Naive B cell (primary cell): ENCODE results near the gene KCNE2. TPM values are rescaled to one million over a fixed set of nuclear protein-coding genes. Genes with fewer than 3 reads are reported as not detected.
"Not testable (repeated sequence)": the region's sequence is repeated elsewhere in the genome, so short reads cannot be mapped to it uniquely, and the experiment has no call there.

Experiments
- ATAC-seq, 2 donors: fragments of 150-1000 bp; cut with Tn5 transposase; 2 replicates each; pipeline ENCODE4 v1.10.0; 2021; ENCODE audit warnings: low read depth in 2 of 2, mild to moderate bottlenecking in 2 of 2, moderate library complexity in 2 of 2
- DNase-seq: peaks from one replicate; pipeline ENCODE4 v3.0.0; 2022
- H3K27ac Mint-ChIP-seq, 6 donors: one replicate each; pipeline ENCODE4 v1.8.0; 2020 to 2022; ENCODE audit warnings: mild to moderate bottlenecking in 6 of 6, mixed read lengths in 6 of 6, moderate library complexity in 5 of 6, inconsistent platforms in 2 of 6
- H3K27me3 Mint-ChIP-seq, 3 donors: one replicate each; pipeline ENCODE4 v1.8.0; 2021 to 2022; ENCODE audit warnings: mixed read lengths in 3 of 3, mild to moderate bottlenecking in 1 of 3
- H3K36me3 Mint-ChIP-seq, 2 donors: one replicate each; pipeline ENCODE4 v1.8.0; 2020 to 2022; ENCODE audit warnings: mixed read lengths in 2 of 2, inconsistent platforms in 1 of 2, mild to moderate bottlenecking in 1 of 2
- H3K4me1 Mint-ChIP-seq, 3 donors: one replicate each; pipeline ENCODE4 v1.8.0; 2020 to 2022; ENCODE audit warnings: mixed read lengths in 3 of 3, inconsistent platforms in 1 of 3, mild to moderate bottlenecking in 1 of 3, moderate library complexity in 1 of 3
- H3K4me3 Mint-ChIP-seq, 8 donors: one replicate each; pipeline ENCODE4 v1.8.0; 2020 to 2022; ENCODE audit warnings: mild to moderate bottlenecking in 8 of 8, mixed read lengths in 8 of 8, moderate library complexity in 8 of 8, inconsistent platforms in 2 of 8
- H3K9me3 Mint-ChIP-seq, 7 donors: one replicate each; pipeline ENCODE4 v1.8.0; 2020 to 2022; ENCODE audit warnings: mixed read lengths in 7 of 7, mild to moderate bottlenecking in 5 of 7, inconsistent platforms in 2 of 7, moderate library complexity in 1 of 7
- polyA plus RNA-seq, 6 donors: library from polyadenylated mRNA; unstranded; fragments of 300-500 nt; fragmentation: Illumina TruSeq; gene quantifications; one replicate each; pipeline ENCODE4 v1.2.3, GENCODE V29; 2021; ENCODE audit warnings: low read depth in 6 of 6

The KCNE2 gene
- polyA plus RNA-seq, 6 donors from 2014 or later: 0.35 TPM; not detected in 5

GRCh38 chr21:34360488-34361241, 3.1 kb upstream of the KCNE2 start:
- H3K27me3 Mint-ChIP-seq: peaks cover 6 to 31% (median 27%) of the 10 kb centered on the region in 3 donors
- no peak for DNase-seq

GRCh38 chr21:34362136-34362444, 1.7 kb upstream of the KCNE2 start:
- H3K4me3 Mint-ChIP-seq: peak overlapping the region in 1 of 8 donors; percentile 2

More at GRCh38 chr21:34360488-34361241, 3.1 kb upstream of the KCNE2 start:
- no peak overlapping the region for H3K27ac Mint-ChIP-seq
- H3K36me3 Mint-ChIP-seq: peaks cover 9 to 11% of the 10 kb centered on the region in 2 donors
- peak in 1 of 2 donors; percentile 32 for ATAC-seq
- peaks cover 4 to 8% (median 7%) of the 10 kb centered on the region in 3 donors for H3K4me1 Mint-ChIP-seq
- H3K9me3 Mint-ChIP-seq: peaks cover 2 to 25% (median 5%) of the 10 kb centered on the region in 7 donors
- no peak overlapping the region for H3K4me3 Mint-ChIP-seq

DNA sequence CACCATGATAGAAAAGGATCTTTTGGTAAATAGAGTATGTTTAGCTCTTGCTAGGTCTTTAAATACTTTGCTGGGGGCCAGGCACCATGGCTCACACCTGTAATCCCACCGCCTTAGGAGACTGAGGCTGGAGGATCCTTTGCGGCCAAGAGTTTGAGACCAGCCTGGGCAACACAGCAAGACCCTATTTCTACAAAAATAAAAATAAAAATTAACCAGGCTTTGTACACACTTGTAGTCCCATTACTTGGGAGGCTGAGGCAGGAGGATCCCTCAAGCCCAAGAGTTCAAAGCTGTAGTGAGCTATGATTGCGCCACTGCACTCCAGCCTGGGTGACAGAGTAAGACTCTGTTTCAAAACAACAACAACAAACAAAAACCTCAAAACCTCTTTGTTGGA, 1.1 kb upstream of the KCNE2 start:
- Mint-ChIP-seq H3K36me3 (peaks cover 8 to 9% of the 10 kb centered on the region in 2 donors), H3K27ac (no peak overlapping the region)

More at GRCh38 chr21:34362136-34362444, 1.7 kb upstream of the KCNE2 start:
- Mint-ChIP-seq H3K27me3 (peaks cover 5 to 23% (median 12%) of the 10 kb centered on the region in 3 donors), H3K27ac (no peak overlapping the region), H3K36me3 (peaks cover 8 to 9% of the 10 kb centered on the region in 2 donors), H3K9me3 (peaks cover 2 to 21% (median 5%) of the 10 kb centered on the region in 7 donors), H3K4me1 (peaks cover 4 to 8% (median 7%) of the 10 kb centered on the region in 3 donors)
- no peak for ATAC-seq
- DNase-seq: no peak

GRCh38 chr21:34364921-34365320, 1.1 kb downstream of the KCNE2 start:
- H3K27me3 Mint-ChIP-seq: peaks cover 12 to 24% (median 20%) of the 10 kb centered on the region in 3 donors
- H3K27ac Mint-ChIP-seq: no peak overlapping the region
- H3K36me3 Mint-ChIP-seq: no peaks in the 10 kb centered on the region
- H3K4me3 Mint-ChIP-seq: no peak overlapping the region
- no peaks in the 10 kb centered on the region for H3K9me3 Mint-ChIP-seq
- peaks cover 4 to 8% (median 7%) of the 10 kb centered on the region in 3 donors for H3K4me1 Mint-ChIP-seq
- ATAC-seq (no peak), DNase-seq (no peak)

More for the DNA sequence above, 1.1 kb upstream of the KCNE2 start:
- peaks cover 2 to 15% (median 5%) of the 10 kb centered on the region in 7 donors for H3K9me3 Mint-ChIP-seq
- no peak for ATAC-seq
- peaks cover 8 to 23% (median 10%) of the 10 kb centered on the region in 3 donors for H3K27me3 Mint-ChIP-seq
- peaks cover 4 to 8% (median 7%) of the 10 kb centered on the region in 3 donors for H3K4me1 Mint-ChIP-seq
- H3K4me3 Mint-ChIP-seq: no peak overlapping the region
- no peak for DNase-seq

GRCh38 chr21:34365809-34366208, 2.0 kb downstream of the KCNE2 start:
- ATAC-seq (no peak), DNase-seq (no peak)
- Mint-ChIP-seq H3K4me3 (no peak overlapping the region), H3K27ac (no peak overlapping the region), H3K9me3 (no peaks in the 10 kb centered on the region), H3K4me1 (peaks cover 4 to 8% (median 7%) of the 10 kb centered on the region in 3 donors), H3K27me3 (peaks cover 19 to 25% (median 24%) of the 10 kb centered on the region in 3 donors), H3K36me3 (no peaks in the 10 kb centered on the region)

DNA sequence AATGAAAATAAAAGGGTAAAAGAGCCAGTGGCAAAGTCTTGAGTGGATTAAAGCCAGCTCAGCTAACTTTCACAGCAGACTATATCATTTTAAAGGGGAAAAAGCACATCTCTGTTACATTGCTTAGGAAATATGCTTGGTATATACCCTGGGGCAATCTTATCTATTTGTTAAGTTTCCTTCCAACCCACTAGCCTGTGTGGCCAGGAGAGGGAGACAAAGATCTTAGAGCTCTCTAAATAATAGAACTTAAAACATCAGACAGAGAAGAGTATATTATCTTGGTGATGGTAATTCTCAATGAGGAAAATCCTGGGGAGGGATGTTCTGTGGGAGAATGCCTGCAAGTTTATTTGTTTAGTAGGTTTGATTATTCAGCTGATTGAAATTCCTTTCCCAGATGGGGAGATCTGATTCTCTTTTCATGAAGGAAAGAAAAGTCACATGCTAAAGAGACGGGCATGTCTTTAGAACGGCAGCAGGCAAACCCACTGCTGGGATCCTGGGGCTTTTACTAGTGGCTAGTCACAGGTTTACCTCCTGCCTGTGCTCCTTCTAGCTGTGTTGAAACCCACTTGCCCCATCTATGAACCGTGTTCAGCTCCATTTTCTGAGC, 3.6 kb downstream of the KCNE2 start:
- Mint-ChIP-seq H3K36me3 (no peaks in the 10 kb centered on the region), H3K27me3 (peaks cover 19 to 23% (median 22%) of the 10 kb centered on the region in 3 donors), H3K4me1 (peaks cover 0 to 3% (median 0%) of the 10 kb centered on the region in 3 donors), H3K27ac (no peak overlapping the region), H3K9me3 (no peaks in the 10 kb centered on the region), H3K4me3 (no peak overlapping the region)
- ATAC-seq (peak; percentile 65 to 72), DNase-seq (peak; percentile 20)

DNA sequence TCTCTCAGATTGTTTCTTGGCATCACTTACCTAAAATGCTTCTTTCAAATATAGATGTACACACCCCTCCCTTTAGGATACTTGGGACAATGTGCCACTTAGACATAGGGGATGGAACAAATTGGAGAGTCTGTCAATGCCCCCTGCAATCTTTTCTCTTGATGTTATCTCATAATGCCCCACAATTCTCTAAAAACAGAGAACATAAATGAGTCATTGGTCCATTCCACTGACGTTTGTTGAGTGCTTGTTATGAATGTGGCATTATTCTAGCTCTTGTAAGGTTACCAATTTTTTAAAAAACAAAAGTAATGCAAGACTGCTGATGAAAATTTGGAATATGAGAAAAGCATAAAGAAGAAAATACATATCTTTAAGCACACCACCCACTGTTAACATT, 5.9 kb downstream of the KCNE2 start:
- no peaks in the 10 kb centered on the region for H3K36me3 Mint-ChIP-seq
- no peaks in the 10 kb centered on the region for H3K9me3 Mint-ChIP-seq
- no peak for DNase-seq
- no peak overlapping the region for H3K4me3 Mint-ChIP-seq
- no peaks in the 10 kb centered on the region for H3K4me1 Mint-ChIP-seq
- no peak for ATAC-seq
- peaks cover 19 to 23% (median 22%) of the 10 kb centered on the region in 3 donors for H3K27me3 Mint-ChIP-seq
- no peak overlapping the region for H3K27ac Mint-ChIP-seq

DNA sequence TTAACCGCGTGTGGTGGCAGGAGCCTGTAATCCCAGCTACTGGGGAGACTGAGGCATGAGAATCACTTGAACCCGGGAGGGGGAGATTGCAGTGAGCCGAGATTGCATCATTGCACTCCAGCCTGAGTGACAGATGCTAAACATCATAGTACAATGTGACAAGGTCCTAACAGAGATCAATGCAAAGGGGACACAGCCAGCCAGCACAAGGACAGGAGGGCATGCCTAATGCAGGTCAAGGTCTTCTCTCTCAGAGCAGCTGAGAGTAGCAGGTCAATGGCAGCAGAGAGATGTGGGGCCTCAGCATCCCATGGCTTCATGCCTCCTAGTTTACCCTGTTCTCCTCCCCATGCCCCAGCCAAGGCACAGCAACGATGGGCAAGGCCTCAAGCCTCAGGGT, 8.5 kb downstream of the KCNE2 start:
- DNase-seq (no peak), ATAC-seq (no peak)
- H3K4me3 Mint-ChIP-seq: peak overlapping the region in 1 of 8 donors; percentile 54
- peak overlapping the region in 1 of 6 donors; percentile 84 for H3K27ac Mint-ChIP-seq
- H3K36me3 Mint-ChIP-seq: no peaks in the 10 kb centered on the region
- no peaks in the 10 kb centered on the region for H3K4me1 Mint-ChIP-seq
- H3K9me3 Mint-ChIP-seq: no peaks in the 10 kb centered on the region
- peaks cover 17 to 23% (median 22%) of the 10 kb centered on the region in 3 donors for H3K27me3 Mint-ChIP-seq

- ATAC-seq, H3K4me1 Mint-ChIP-seq, DNase-seq, H3K9me3 Mint-ChIP-seq, H3K27ac Mint-ChIP-seq, H3K4me3 Mint-ChIP-seq, H3K36me3 Mint-ChIP-seq: not testable (repeated sequence)
- peaks cover 8 to 12% (median 11%) of the 10 kb centered on the region in 3 donors for H3K27me3 Mint-ChIP-seq
Observed at GRCh38 chr21:34374462-34374861, 10.7 kb downstream of the KCNE2 start.

DNA sequence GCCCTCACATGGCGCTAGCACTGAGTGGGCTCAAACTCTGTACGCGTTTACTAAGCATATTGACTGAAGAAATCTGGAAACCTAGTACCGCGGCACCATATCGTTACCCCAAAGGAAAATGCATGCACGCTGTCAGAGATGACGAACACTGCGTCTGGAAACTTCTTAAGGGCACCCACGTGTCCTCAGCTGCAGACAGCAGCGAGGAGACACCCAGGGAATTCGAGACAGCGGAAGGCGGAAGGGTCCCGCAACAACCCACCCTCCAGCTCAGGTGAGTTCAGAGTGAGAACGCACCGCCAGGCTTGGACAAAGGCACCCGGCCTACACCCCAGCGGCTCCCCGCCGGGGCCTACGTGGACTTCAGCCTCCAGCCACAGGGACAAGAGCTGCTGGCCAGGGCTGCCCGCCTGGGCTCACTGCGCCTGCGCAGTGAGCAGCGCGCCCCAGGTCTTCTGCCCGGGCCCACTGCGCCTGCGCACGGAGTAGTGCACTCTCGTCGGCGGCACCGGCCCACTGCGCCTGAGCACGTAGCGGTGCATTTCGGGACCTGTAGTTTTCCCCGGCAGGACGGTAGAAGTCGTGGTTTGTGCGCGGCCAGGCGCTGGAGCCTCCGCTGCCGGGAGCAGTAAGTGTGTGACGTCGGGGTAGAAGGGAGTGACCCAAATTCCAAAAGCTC, 11.3 kb downstream of the KCNE2 start, which contains the start of gene SMIM11:
Gene SMIM11 (plus strand): TSS at position 568 of the 679 bp plus-strand sequence. CDS start 3,998 bp downstream, outside the sequence.
- not testable (repeated sequence) for H3K4me3 Mint-ChIP-seq, H3K4me1 Mint-ChIP-seq, DNase-seq, H3K36me3 Mint-ChIP-seq, H3K9me3 Mint-ChIP-seq, H3K27ac Mint-ChIP-seq
- ATAC-seq: peak; percentile 96
- H3K27me3 Mint-ChIP-seq: peaks cover 4 to 11% (median 11%) of the 10 kb centered on the region in 3 donors

- H3K4me1 Mint-ChIP-seq, H3K27ac Mint-ChIP-seq, H3K27me3 Mint-ChIP-seq, H3K4me3 Mint-ChIP-seq, H3K9me3 Mint-ChIP-seq, DNase-seq, H3K36me3 Mint-ChIP-seq: not testable (repeated sequence)
- ATAC-seq: peak; percentile 78 to 81
Observed at GRCh38 chr21:34375619-34375972, 11.8 kb downstream of the KCNE2 start.

- not testable (repeated sequence) for H3K36me3 Mint-ChIP-seq, ATAC-seq, H3K27ac Mint-ChIP-seq, H3K4me3 Mint-ChIP-seq, H3K4me1 Mint-ChIP-seq, H3K9me3 Mint-ChIP-seq, DNase-seq, H3K27me3 Mint-ChIP-seq
Observed at GRCh38 chr21:34383138-34383537, 19.3 kb downstream of the KCNE2 start.

GRCh38 chr21:34383724-34384415, 20.1 kb downstream of the KCNE2 start:
- not testable (repeated sequence) for H3K27ac Mint-ChIP-seq, H3K36me3 Mint-ChIP-seq, DNase-seq, H3K4me1 Mint-ChIP-seq, H3K9me3 Mint-ChIP-seq, H3K4me3 Mint-ChIP-seq, H3K27me3 Mint-ChIP-seq
- peak in 1 of 2 donors; percentile 16 for ATAC-seq
